CD4-positive, alpha-beta memory T cell (primary cell): Measurements from ENCODE around the gene HECA. TPM values are rescaled to one million over a fixed set of nuclear protein-coding genes. Genes with fewer than 3 reads are reported as not detected.

Source experiments
- CTCF ChIA-PET: fragments of 350-600 bp; sonication (Branson Sonifier 250); formaldehyde crosslinking; loops from one replicate; lab custom pipeline; 2021; ENCODE audit warnings: inconsistent platforms; ENCODE audit not compliant: partially characterized antibody; lab: Charles Lee
- POLR2A ChIA-PET: fragments of 350-600 bp; sonication (Branson Sonifier 250); formaldehyde crosslinking; loops from one replicate; lab custom pipeline; 2021; ENCODE audit not compliant: partially characterized antibody; lab: Charles Lee
- DNase-seq, 5 donors: peaks; one replicate each; pipeline versions ENCODE4 v3.0.0 to v3.0.0-alpha.2; 2020 to 2022; ENCODE audit warnings: mixed read lengths in 1 of 5
- H3K27ac ChIP-seq: one replicate; pipeline ENCODE4 v1.7.0; 2013; ENCODE audit warnings: low read depth, low read length
- H3K27me3 ChIP-seq: 2 replicates; pipeline ENCODE4 v1.7.0; 2013; ENCODE audit warnings: mild to moderate bottlenecking, low read length, moderate library complexity; ENCODE audit not compliant: insufficient read depth
- H3K36me3 ChIP-seq: 2 replicates; pipeline ENCODE4 v1.7.0; 2013; ENCODE audit warnings: mild to moderate bottlenecking, low read length, moderate library complexity; ENCODE audit not compliant: insufficient read depth
- H3K4me1 ChIP-seq: 2 replicates; pipeline ENCODE4 v1.7.0; 2013; ENCODE audit warnings: mild to moderate bottlenecking, low read length, moderate library complexity; ENCODE audit not compliant: insufficient read depth
- H3K4me3 ChIP-seq, 2 donors: one replicate each; pipeline ENCODE4 v1.7.0; 2013; ENCODE audit warnings: low read length in 2 of 2, mild to moderate bottlenecking in 1 of 2
- H3K9me3 ChIP-seq, 2 donors: one replicate each; pipeline ENCODE4 v1.7.0; 2013; ENCODE audit warnings: low read length in 2 of 2, control low read depth in 1 of 2; ENCODE audit not compliant: control insufficient read depth in 1 of 2
- H3K27ac Mint-ChIP-seq, 7 donors: one replicate each; pipeline ENCODE4 v1.8.0; 2020 to 2021; ENCODE audit warnings: mixed read lengths in 7 of 7, mild to moderate bottlenecking in 6 of 7, inconsistent platforms in 3 of 7, moderate library complexity in 3 of 7
- H3K27me3 Mint-ChIP-seq, 2 donors: one replicate each; pipeline ENCODE4 v1.8.0; 2020 to 2021; ENCODE audit warnings: mixed read lengths in 2 of 2
- H3K36me3 Mint-ChIP-seq, 2 donors: one replicate each; pipeline ENCODE4 v1.8.0; 2020 to 2021; ENCODE audit warnings: mixed read lengths in 2 of 2, inconsistent platforms in 1 of 2, mild to moderate bottlenecking in 1 of 2
- H3K4me1 Mint-ChIP-seq, 4 donors: one replicate each; pipeline ENCODE4 v1.8.0; 2020 to 2021; ENCODE audit warnings: mixed read lengths in 4 of 4, mild to moderate bottlenecking in 1 of 4
- H3K4me3 Mint-ChIP-seq, 8 donors: one replicate each; pipeline ENCODE4 v1.8.0; 2020 to 2021; ENCODE audit warnings: mixed read lengths in 8 of 8, mild to moderate bottlenecking in 7 of 8, moderate library complexity in 6 of 8, inconsistent platforms in 3 of 8
- H3K9me3 Mint-ChIP-seq, 8 donors: one replicate each; pipeline ENCODE4 v1.8.0; 2020 to 2021; ENCODE audit warnings: mixed read lengths in 8 of 8, mild to moderate bottlenecking in 5 of 8, inconsistent platforms in 3 of 8, moderate library complexity in 1 of 8
- intact Hi-C: fragments of 100-400 bp; cut with micrococcal nuclease; formaldehyde crosslinking; loops from one replicate; pipeline ENCODE4 v1.15.1; 2023
- polyA plus RNA-seq, 2 donors: library from polyadenylated mRNA; unstranded; fragments of 300-500 nt; fragmentation: Illumina TruSeq; gene quantifications; one replicate each; pipeline ENCODE4 v1.2.3, GENCODE V29; 2021
- total RNA-seq, 2 experiments: library from RNA; stranded (reverse); gene quantifications; one replicate each; pipeline ENCODE4 v1.2.3, GENCODE V29; 2021

HECA gene
- total and polyA plus RNA-seq, 4 experiments from 2014 or later: 5.4 to 161 (median 83.2) TPM

DNA sequence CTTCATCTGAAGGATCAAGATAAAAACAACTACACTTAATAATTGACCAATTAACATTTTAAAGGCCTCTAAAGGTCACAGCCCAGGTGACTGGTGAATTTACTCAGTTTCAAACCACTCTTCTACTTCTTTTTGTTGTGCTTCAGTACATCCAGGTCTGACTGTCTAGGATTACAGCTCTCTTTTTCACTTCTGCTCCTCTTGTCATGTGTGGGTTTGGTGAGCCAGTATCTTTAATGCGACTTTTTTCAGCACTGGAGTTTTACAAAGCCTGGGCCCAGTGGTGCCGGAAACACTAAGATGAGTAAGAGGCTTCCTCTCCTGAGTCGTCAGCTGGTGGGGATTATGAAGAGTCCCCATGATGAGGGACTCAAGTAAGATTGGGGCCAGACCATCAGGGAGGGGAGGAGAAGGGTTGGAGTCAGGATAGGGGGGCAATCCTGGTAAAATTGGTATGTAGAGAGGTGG, 27.0 kb downstream of the HECA start:
- H3K9me3 Mint-ChIP-seq: peaks cover 0 to 5% (median 0%) of the 10 kb centered on the region in 8 donors
- H3K4me3 ChIP-seq: peak overlapping the region in 1 of 2 donors; percentile 12
- intact Hi-C loops: loop anchor here (1.0 to 5.0 kb wide), 9 partner anchors 11 to 175 kb away; partner anchors contain the start of gene REPS1
- H3K27me3 ChIP-seq: no peaks in the 10 kb centered on the region
- H3K36me3 ChIP-seq: peaks cover 8% of the 10 kb centered on the region
- peak overlapping the region; percentile 86 to 98 (median 95) for H3K27ac Mint-ChIP-seq
- POLR2A ChIA-PET: interaction anchor here (0.6 to 9.9 kb wide), 24 partner anchors 10 to 706 kb away, joined by 3 to 169 read pairs (median 10); partner anchors contain the start of genes CITED2, HECA and TXLNB
- peak overlapping the region; percentile 56 for H3K27ac ChIP-seq
- peaks cover 22 to 39% of the 10 kb centered on the region in 2 donors for H3K36me3 Mint-ChIP-seq
- CTCF ChIA-PET: interaction anchor here (1.0 to 7.5 kb wide), 14 partner anchors 12 to 212 kb away, joined by 3 to 54 read pairs (median 4); partner anchors contain the start of gene CITED2
- H3K9me3 ChIP-seq: no peaks in the 10 kb centered on the region
- peaks cover 100% of the 10 kb centered on the region for H3K4me1 ChIP-seq
- peak overlapping the region; percentile 76 to 91 (median 83) for H3K4me3 Mint-ChIP-seq
- no peaks in the 10 kb centered on the region for H3K27me3 Mint-ChIP-seq
- peaks cover 73 to 97% (median 85%) of the 10 kb centered on the region in 4 donors for H3K4me1 Mint-ChIP-seq
- DNase-seq: peak; percentile 62 to 87 (median 69)

- H3K36me3 ChIP-seq: peaks cover 26% of the 10 kb centered on the region
- peak overlapping the region; percentile 71 to 97 (median 91) for H3K27ac Mint-ChIP-seq
- H3K36me3 Mint-ChIP-seq: peaks cover 36 to 51% of the 10 kb centered on the region in 2 donors
- intact Hi-C loops: loop anchor here (5.0 kb wide), 1 partner anchor 177 kb away; the partner anchor contains the start of gene REPS1
- peaks cover 0 to 6% (median 0%) of the 10 kb centered on the region in 8 donors for H3K9me3 Mint-ChIP-seq
- peaks cover 100% of the 10 kb centered on the region for H3K4me1 ChIP-seq
- POLR2A ChIA-PET: interaction anchor here (0.7 to 9.9 kb wide), 9 partner anchors 12 to 211 kb away, joined by 3 to 169 read pairs (median 9); partner anchors contain the start of genes CITED2 and HECA
- H3K27me3 ChIP-seq: no peaks in the 10 kb centered on the region
- H3K4me3 Mint-ChIP-seq: peak overlapping the region in 7 of 8 donors; percentile 57 to 91 (median 76)
- no peaks in the 10 kb centered on the region for H3K27me3 Mint-ChIP-seq
- H3K4me1 Mint-ChIP-seq: peaks cover 78 to 98% (median 93%) of the 10 kb centered on the region in 4 donors
- H3K27ac ChIP-seq: peak overlapping the region; percentile 45
- CTCF ChIA-PET: interaction anchor here (1.0 to 7.5 kb wide), 7 partner anchors 10 to 348 kb away, joined by 3 to 54 read pairs (median 5); no protein-coding TSS in a partner anchor
- peak in 4 of 5 donors; percentile 31 to 68 (median 40) for DNase-seq
- H3K4me3 ChIP-seq: no peak overlapping the region
- no peaks in the 10 kb centered on the region for H3K9me3 ChIP-seq
Measured at GRCh38 chr6:139164001-139164400, 29.1 kb downstream of the HECA start.

- Mint-ChIP-seq H3K4me3 (peak overlapping the region in 7 of 8 donors; percentile 3 to 91 (median 48)), H3K27me3 (no peaks in the 10 kb centered on the region), H3K9me3 (peaks cover 0 to 6% (median 0%) of the 10 kb centered on the region in 8 donors), H3K4me1 (peaks cover 77 to 98% (median 93%) of the 10 kb centered on the region in 4 donors), H3K36me3 (peaks cover 48 to 61% of the 10 kb centered on the region in 2 donors), H3K27ac (peak overlapping the region; percentile 56 to 92 (median 82))
- peaks cover 99% of the 10 kb centered on the region for H3K4me1 ChIP-seq
- H3K9me3 ChIP-seq: no peaks in the 10 kb centered on the region
- H3K27ac ChIP-seq: no peak overlapping the region
- CTCF ChIA-PET: interaction anchor here (0.7 to 7.5 kb wide), 10 partner anchors 10 to 204 kb away, joined by 3 to 54 read pairs (median 6); no protein-coding TSS in a partner anchor
- H3K27me3 ChIP-seq: no peaks in the 10 kb centered on the region
- DNase-seq: no peak
- intact Hi-C loops: no loop called here
- no peak overlapping the region for H3K4me3 ChIP-seq
- POLR2A ChIA-PET: interaction anchor here (1.3 to 9.9 kb wide), 6 partner anchors 9 to 209 kb away, joined by 5 to 169 read pairs (median 12); partner anchors contain the start of gene CITED2
- peaks cover 26% of the 10 kb centered on the region for H3K36me3 ChIP-seq
Measured at GRCh38 chr6:139165324-139165723, 30.4 kb downstream of the HECA start.

DNA sequence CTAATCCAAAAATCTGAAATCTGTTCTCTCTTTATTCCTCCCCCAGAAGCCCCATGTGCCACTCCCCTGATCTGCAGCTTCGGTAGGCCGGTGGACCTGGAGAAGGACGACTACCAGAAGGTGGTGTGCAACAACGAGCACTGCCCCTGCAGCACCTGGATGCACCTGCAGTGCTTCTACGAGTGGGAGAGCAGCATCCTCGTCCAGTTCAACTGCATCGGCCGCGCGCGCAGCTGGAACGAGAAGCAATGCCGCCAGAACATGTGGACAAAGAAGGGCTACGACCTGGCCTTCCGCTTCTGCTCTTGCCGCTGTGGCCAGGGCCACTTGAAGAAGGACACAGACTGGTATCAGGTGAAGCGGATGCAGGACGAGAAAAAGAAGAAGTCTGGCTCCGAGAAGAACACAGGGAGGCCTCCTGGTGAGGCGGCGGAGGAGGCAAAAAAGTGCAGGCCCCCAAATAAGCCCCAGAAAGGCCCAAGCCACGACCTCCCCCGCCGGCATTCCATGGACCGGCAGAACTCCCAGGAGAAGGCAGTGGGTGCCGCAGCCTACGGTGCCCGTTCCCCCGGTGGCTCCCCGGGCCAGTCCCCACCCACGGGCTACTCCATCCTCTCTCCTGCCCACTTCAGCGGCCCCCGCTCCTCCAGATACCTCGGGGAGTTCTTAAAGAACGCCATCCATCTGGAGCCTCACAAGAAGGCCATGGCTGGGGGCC, 31.5 kb downstream of the HECA start:
- Mint-ChIP-seq H3K27ac (peak overlapping the region in 5 of 7 donors; percentile 9 to 86 (median 75)), H3K36me3 (peaks cover 59 to 66% of the 10 kb centered on the region in 2 donors), H3K4me1 (peaks cover 78 to 98% (median 93%) of the 10 kb centered on the region in 4 donors), H3K27me3 (no peaks in the 10 kb centered on the region), H3K9me3 (peaks cover 0 to 6% (median 0%) of the 10 kb centered on the region in 8 donors), H3K4me3 (peak overlapping the region in 4 of 8 donors; percentile 9 to 38 (median 24))
- Histone ChIP-seq H3K27me3 (no peaks in the 10 kb centered on the region), H3K4me3 (no peak overlapping the region), H3K9me3 (no peaks in the 10 kb centered on the region), H3K27ac (no peak overlapping the region), H3K36me3 (peaks cover 26% of the 10 kb centered on the region), H3K4me1 (peaks cover 99% of the 10 kb centered on the region)
- ChIA-PET CTCF (interaction anchor here (1.4 to 5.3 kb wide), 5 partner anchors 17 to 53 kb away, joined by 3 to 30 read pairs (median 6); no protein-coding TSS in a partner anchor), POLR2A (interaction anchor here (1.3 to 9.9 kb wide), 4 partner anchors 7 to 208 kb away, joined by 6 to 169 read pairs (median 30); partner anchors contain the start of gene CITED2)
- intact Hi-C loops: no loop called here
- DNase-seq: peak in 1 of 5 donors; percentile 36

GRCh38 chr6:139166956-139167313, 32.1 kb downstream of the HECA start:
- peak overlapping the region in 6 of 7 donors; percentile 29 to 86 (median 82) for H3K27ac Mint-ChIP-seq
- peaks cover 0 to 6% (median 0%) of the 10 kb centered on the region in 8 donors for H3K9me3 Mint-ChIP-seq
- Histone ChIP-seq H3K9me3 (no peaks in the 10 kb centered on the region), H3K27ac (no peak overlapping the region), H3K36me3 (peaks cover 26% of the 10 kb centered on the region), H3K27me3 (no peaks in the 10 kb centered on the region), H3K4me3 (no peak overlapping the region), H3K4me1 (peaks cover 98% of the 10 kb centered on the region)
- no peaks in the 10 kb centered on the region for H3K27me3 Mint-ChIP-seq
- peaks cover 75 to 96% (median 91%) of the 10 kb centered on the region in 4 donors for H3K4me1 Mint-ChIP-seq
- intact Hi-C loops: no loop called here
- peak in 1 of 5 donors; percentile 36 for DNase-seq
- POLR2A ChIA-PET: interaction anchor here (1.7 to 2.9 kb wide), 2 partner anchors 30 to 41 kb away, joined by 9 to 11 read pairs; no protein-coding TSS in a partner anchor
- H3K36me3 Mint-ChIP-seq: peaks cover 62 to 67% of the 10 kb centered on the region in 2 donors
- CTCF ChIA-PET: interaction anchor here (0.7 to 1.4 kb wide), 3 partner anchors 20 to 158 kb away, joined by 3 read pairs; no protein-coding TSS in a partner anchor
- peak overlapping the region in 3 of 8 donors; percentile 11 to 31 (median 14) for H3K4me3 Mint-ChIP-seq

DNA sequence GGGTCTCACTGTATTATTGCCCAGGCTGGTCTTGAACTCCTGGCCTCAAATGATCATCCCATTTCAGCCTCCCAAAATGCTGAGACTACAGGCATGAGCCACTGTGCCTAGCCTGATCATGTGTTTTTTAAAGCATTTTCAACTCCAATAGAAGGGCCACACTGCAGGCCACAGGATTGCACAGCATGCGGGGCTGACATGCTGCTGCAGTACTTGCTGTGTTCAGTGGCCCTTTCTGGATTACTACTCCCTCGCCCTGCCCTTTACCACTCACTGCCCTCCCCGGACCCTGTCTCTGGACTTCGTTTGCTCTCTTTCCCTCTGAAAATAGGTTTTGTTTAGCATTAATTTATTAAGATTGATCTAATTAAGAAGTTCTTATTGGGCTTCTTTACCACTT, 37.3 kb downstream of the HECA start:
- Histone ChIP-seq H3K36me3 (peaks cover 28% of the 10 kb centered on the region), H3K4me1 (peaks cover 97% of the 10 kb centered on the region), H3K27ac (no peak overlapping the region), H3K27me3 (no peaks in the 10 kb centered on the region), H3K4me3 (no peak overlapping the region), H3K9me3 (no peaks in the 10 kb centered on the region)
- POLR2A ChIA-PET: interaction anchor here (1.0 to 6.1 kb wide), 7 partner anchors 9 to 47 kb away, joined by 3 to 51 read pairs (median 4); no protein-coding TSS in a partner anchor
- Mint-ChIP-seq H3K27ac (peak overlapping the region; percentile 32 to 88 (median 81)), H3K4me1 (peaks cover 82 to 95% (median 90%) of the 10 kb centered on the region in 4 donors), H3K27me3 (no peaks in the 10 kb centered on the region), H3K9me3 (peaks cover 0 to 2% (median 0%) of the 10 kb centered on the region in 8 donors), H3K36me3 (peaks cover 74 to 90% of the 10 kb centered on the region in 2 donors), H3K4me3 (peak overlapping the region in 5 of 8 donors; percentile 8 to 66 (median 44))
- intact Hi-C loops: loop anchor here (5.0 kb wide), 1 partner anchor 120 kb away; the partner anchor contains the start of gene TXLNB
- CTCF ChIA-PET: interaction anchor here (1.0 to 1.3 kb wide), 3 partner anchors 9 to 84 kb away, joined by 3 to 4 read pairs (median 4); no protein-coding TSS in a partner anchor
- DNase-seq: no peak
